Measurements from ENCODE around the gene MRPS23. TPM values are rescaled to one million over a fixed set of nuclear protein-coding genes. Genes with fewer than 3 reads are reported as not detected.

MRPS23 gene
- total and polyA plus RNA-seq, 2 of the 4 experiments (the other 2 are of a cell fraction): 23.5 to 37.3 TPM

GRCh38 chr17:57880086-57880456 is 30.2 kb upstream of the MRPS23 start:
- Histone ChIP-seq H3K23ac (ENCODE audit: low read depth, low read length) (peak overlapping the region; percentile 44), H2BK20ac (ENCODE audit: low read depth, low read length) (peak overlapping the region; percentile 97), H3K4me2 (ENCODE audit: low read depth, low read length) (no peak overlapping the region), H2BK120ac (ENCODE audit: low read depth, low read length) (peak overlapping the region; percentile 92), H3K4ac (ENCODE audit: low read depth, low read length) (peak overlapping the region; percentile 93), H3K27ac (ENCODE audit: insufficient read depth, low read length) (peak overlapping the region; percentile 92), H3K4me1 (ENCODE audit: control insufficient read depth, insufficient read depth, low read length) (peaks cover 53% of the 10 kb centered on the region), H3K56ac (ENCODE audit: extremely low read depth, insufficient read depth, low read length) (peak overlapping the region; percentile 54), H3K18ac (ENCODE audit: low read depth, low read length) (peak overlapping the region; percentile 54), H3K27me3 (ENCODE audit: control insufficient read depth, insufficient read depth, low read length) (no peaks in the 10 kb centered on the region), H3K9me1 (ENCODE audit: insufficient read depth, low read length) (peaks cover 40% of the 10 kb centered on the region), H3K4me3 (ENCODE audit: insufficient read depth, low read depth, low read length) (no peak overlapping the region), H3K14ac (replicated peaks; ENCODE audit: low read depth, low read length) (peak overlapping the region; percentile 89), H3K9me3 (ENCODE audit: control insufficient read depth, insufficient read depth, low read length) (no peaks in the 10 kb centered on the region), H2AK5ac (ENCODE audit: low read depth, low read length) (peak overlapping the region; percentile 98), H2BK15ac (ENCODE audit: low read depth, low read length) (peak overlapping the region; percentile 94), H4K8ac (ENCODE audit: low read depth in 2 of 2, low read length in 2 of 2) (peak overlapping the region; percentile 58 to 86), H2AK9ac (replicated peaks; ENCODE audit: low read depth, low read length, poor library complexity) (peak overlapping the region; percentile 89), H3K36me3 (ENCODE audit: control insufficient read depth, insufficient read depth, low read length) (peaks cover 28% of the 10 kb centered on the region), H3K9ac (ENCODE audit: low read depth, low read length) (peak overlapping the region; percentile 12; the same call in 1 of the 2 replicates), H4K91ac (ENCODE audit: insufficient read depth, low read depth, low read length) (peak overlapping the region; percentile 95), H4K5ac (ENCODE audit: low read depth, low read length) (peak overlapping the region; percentile 59), H4K20me1 (ENCODE audit: insufficient read depth, low read length) (no peaks in the 10 kb centered on the region; the same call in 1 of the 2 replicates), H2AFZ (replicated peaks; ENCODE audit: low read length, poor library complexity) (peak overlapping the region; percentile 40), H3K79me1 (ENCODE audit: low read depth in 1 of 2, low read length in 2 of 2) (peaks cover 20 to 70% of the 10 kb centered on the region in 2 experiments), H2BK5ac (ENCODE audit: low read depth, low read length, poor library complexity, severe bottlenecking) (peak overlapping the region; percentile 95)
- dilution Hi-C loops (cut with HindIII; ENCODE audit: low sequenced_read_pairs, unreplicated experiment) (no loop called here), intact Hi-C loops (cut with micrococcal nuclease) (no loop called here), in situ Hi-C loops (cut with MboI; ENCODE audit: low sequenced_read_pairs) (no loop called here)
- CTCF ChIA-PET: interaction anchor here (1.0 kb wide), 1 partner anchor 12 kb away, joined by 3 read pairs; no protein-coding TSS in a partner anchor
- WGBS, 2 experiments (ENCODE audit: extremely low coverage in 2 of 2, insufficient read length in 1 of 2): 100% methylated on average over 1 of the region's 8 CpGs; no CpG with 5 or more reads in 1 of the 2 experiments
- DNase-seq: no peak
- no TSS peak for BruUV-seq (replicated peaks)
- TF ChIP-seq, protein P1, sequence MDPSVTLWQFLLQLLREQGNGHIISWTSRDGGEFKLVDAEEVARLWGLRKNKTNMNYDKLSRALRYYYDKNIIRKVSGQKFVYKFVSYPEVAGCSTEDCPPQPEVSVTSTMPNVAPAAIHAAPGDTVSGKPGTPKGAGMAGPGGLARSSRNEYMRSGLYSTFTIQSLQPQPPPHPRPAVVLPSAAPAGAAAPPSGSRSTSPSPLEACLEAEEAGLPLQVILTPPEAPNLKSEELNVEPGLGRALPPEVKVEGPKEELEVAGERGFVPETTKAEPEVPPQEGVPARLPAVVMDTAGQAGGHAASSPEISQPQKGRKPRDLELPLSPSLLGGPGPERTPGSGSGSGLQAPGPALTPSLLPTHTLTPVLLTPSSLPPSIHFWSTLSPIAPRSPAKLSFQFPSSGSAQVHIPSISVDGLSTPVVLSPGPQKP (IDR thresholded peaks at IDR 0.05; ENCODE audit: borderline replicate concordance, low read depth, low read length): no peak
- TF ChIP-seq USF2 (IDR thresholded peaks at IDR 0.05; ENCODE audit: low read depth, low read length): no peak
- TF ChIP-seq NFE2L2 (IDR thresholded peaks at IDR 0.05; ENCODE audit: low read depth, low read length): no peak
- no peak for TF ChIP-seq RFX5 (IDR thresholded peaks at IDR 0.05; ENCODE audit: low read depth, low read length)
- TF ChIP-seq MXI1 (IDR thresholded peaks at IDR 0.05; ENCODE audit: borderline replicate concordance, low read depth, low read length): no peak
- no peak for ATAC-seq (ENCODE audit: low read depth)
- POLR2A ChIA-PET (ENCODE audit: unreplicated experiment): no interaction called here

Data from IMR-90 (cell line).